ENCODE measurements around the gene LPCAT3. TPM values are rescaled to one million over a fixed set of nuclear protein-coding genes. Genes with fewer than 3 reads are reported as not detected.
A peak's percentile ranks its signal among the peaks of the same experiment; 100 is the strongest.

Gene LPCAT3
- total RNA-seq, 1 donor from 2014 or later, result 19.7 TPM

- intact Hi-C loops (cut with DNase I), result no loop called here
- DNase-seq (ENCODE audit: low spot score), result no peak
Measured at GRCh38 chr12:6946033-6946919, 72.0 kb downstream of the LPCAT3 start.

GRCh38 chr12:6945613-6946012 lies 72.7 kb downstream of the LPCAT3 start:
- intact Hi-C loops (cut with DNase I), result loop anchor here (2.0 kb wide), 1 partner anchor 21 kb away; no protein-coding TSS in a partner anchor
- no peak for DNase-seq (ENCODE audit: low spot score)

GRCh38 chr12:6944381-6945186 lies 73.7 kb downstream of the LPCAT3 start:
- intact Hi-C loops (cut with DNase I), result loop anchor here (1.0 to 5.0 kb wide), 4 partner anchors 20 to 165 kb away; partner anchors contain the start of gene C1RL
- peak; percentile 95 for DNase-seq (ENCODE audit: low spot score)

- intact Hi-C loops (cut with DNase I), result loop anchor here (1.0 to 5.0 kb wide), 4 partner anchors 19 to 165 kb away; partner anchors contain the start of gene C1RL
- DNase-seq (ENCODE audit: low spot score), result no peak
Measured at GRCh38 chr12:6943722-6944380, 74.4 kb downstream of the LPCAT3 start, which contains the start of the genes C12orf57 and RNU7-1. C12orf57 (plus strand) TSS chr12:6944022; CDS start chr12:6944122, 100 bp downstream. RNU7-1 (plus strand) TSS chr12:6943816.

- peak; percentile 90 for DNase-seq (ENCODE audit: low spot score)
- intact Hi-C loops (cut with DNase I), result loop anchor here (5.0 kb wide), 1 partner anchor 99 kb away; no protein-coding TSS in a partner anchor
Measured at GRCh38 chr12:6943389-6943721, 74.9 kb downstream of the LPCAT3 start.

DNA sequence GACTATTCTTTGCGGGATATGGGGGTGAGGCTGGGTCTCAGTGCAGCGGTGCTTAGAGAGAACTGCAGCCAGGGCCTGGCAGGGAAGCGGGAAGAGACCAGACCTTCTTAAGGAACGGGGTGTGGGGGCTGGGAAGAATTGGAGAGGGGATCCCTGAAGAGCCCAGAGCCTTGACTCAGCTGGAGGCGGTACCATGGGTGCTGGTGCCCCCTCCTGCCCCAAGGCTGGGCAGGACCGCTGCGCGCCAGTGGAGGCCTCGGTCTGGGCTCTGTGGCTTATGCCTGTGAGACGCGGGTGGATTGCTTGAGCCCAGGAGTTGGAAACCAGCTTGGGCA lies 76.0 kb downstream of the LPCAT3 start:
- no peak for DNase-seq (ENCODE audit: low spot score)
- intact Hi-C loops (cut with DNase I), result loop anchor here (5.0 kb wide), 1 partner anchor 100 kb away; no protein-coding TSS in a partner anchor

DNA sequence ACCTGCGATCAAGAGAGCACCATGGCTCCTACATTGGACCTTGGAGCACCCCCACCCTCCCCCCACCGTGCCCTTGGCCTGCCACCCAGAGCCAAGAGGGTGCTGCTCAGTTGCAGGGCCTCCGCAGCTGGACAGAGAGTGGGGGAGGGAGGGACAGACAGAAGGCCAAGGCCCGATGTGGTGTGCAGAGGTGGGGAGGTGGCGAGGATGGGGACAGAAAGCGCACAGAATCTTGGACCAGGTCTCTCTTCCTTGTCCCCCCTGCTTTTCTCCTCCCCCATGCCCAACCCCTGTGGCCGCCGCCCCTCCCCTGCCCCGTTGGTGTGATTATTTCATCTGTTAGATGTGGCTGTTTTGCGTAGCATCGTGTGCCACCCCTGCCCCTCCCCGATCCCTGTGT lies 76.5 kb downstream of the LPCAT3 start:
- intact Hi-C loops (cut with DNase I), result loop anchor here (5.0 kb wide), 1 partner anchor 101 kb away; no protein-coding TSS in a partner anchor

GRCh38 chr12:6941267-6941666 lies 77.0 kb downstream of the LPCAT3 start:
- DNase-seq (ENCODE audit: low spot score), result no peak
- intact Hi-C loops (cut with DNase I), result loop anchor here (5.0 kb wide), 1 partner anchor 101 kb away; no protein-coding TSS in a partner anchor

More for the DNA sequence above, 76.5 kb downstream of the LPCAT3 start:
- no peak for DNase-seq (ENCODE audit: low spot score)

- intact Hi-C loops (cut with DNase I), result loop anchor here (5.0 kb wide), 1 partner anchor 33 kb away; the partner anchor contains the start of genes EMG1 and PHB2
- DNase-seq (ENCODE audit: low spot score), result peak; percentile 73
Measured at GRCh38 chr12:6939191-6939540, 79.1 kb downstream of the LPCAT3 start.

DNA sequence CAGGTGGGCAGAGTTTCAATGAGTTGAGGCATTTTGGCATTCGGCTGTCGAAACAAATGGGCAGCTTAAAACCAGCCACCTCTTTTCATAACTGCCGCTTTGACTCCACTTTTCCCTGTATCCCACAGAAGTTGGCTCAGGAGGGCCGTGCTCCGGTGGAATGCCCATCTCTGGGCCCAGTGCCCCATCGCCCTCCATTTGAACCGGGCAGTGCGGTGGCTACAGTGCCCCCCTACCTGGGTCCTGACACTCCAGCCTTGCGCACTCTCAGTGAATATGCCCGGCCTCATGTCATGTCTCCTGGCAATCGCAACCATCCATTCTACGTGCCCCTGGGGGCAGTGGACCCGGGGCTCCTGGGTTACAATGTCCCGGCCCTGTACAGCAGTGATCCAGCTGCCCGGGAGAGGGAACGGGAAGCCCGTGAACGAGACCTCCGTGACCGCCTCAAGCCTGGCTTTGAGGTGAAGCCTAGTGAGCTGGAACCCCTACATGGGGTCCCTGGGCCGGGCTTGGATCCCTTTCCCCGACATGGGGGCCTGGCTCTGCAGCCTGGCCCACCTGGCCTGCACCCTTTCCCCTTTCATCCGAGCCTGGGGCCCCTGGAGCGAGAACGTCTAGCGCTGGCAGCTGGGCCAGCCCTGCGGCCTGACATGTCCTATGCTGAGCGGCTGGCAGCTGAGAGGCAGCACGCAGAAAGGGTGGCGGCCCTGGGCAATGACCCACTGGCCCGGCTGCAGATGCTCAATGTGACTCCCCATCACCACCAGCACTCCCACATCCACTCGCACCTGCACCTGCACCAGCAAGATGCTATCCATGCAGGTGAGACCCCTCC lies 79.7 kb downstream of the LPCAT3 start:
- peak; percentile 76 for DNase-seq (ENCODE audit: low spot score)
- intact Hi-C loops (cut with DNase I), result loop anchor here (5.0 kb wide), 1 partner anchor 34 kb away; the partner anchor contains the start of genes EMG1 and PHB2

GRCh38 chr12:6937481-6938352 lies 80.6 kb downstream of the LPCAT3 start:
- intact Hi-C loops (cut with DNase I), result loop anchor here (5.0 kb wide), 1 partner anchor 35 kb away; the partner anchor contains the start of genes EMG1 and PHB2
- peak; percentile 97 for DNase-seq (ENCODE audit: low spot score)

- no peak for DNase-seq (ENCODE audit: low spot score)
- intact Hi-C loops (cut with DNase I), result loop anchor here (5.0 kb wide), 1 partner anchor 35 kb away; the partner anchor contains the start of genes EMG1 and PHB2
Measured at GRCh38 chr12:6936636-6937480, 81.4 kb downstream of the LPCAT3 start.

- DNase-seq (ENCODE audit: low spot score), result no peak
- intact Hi-C loops (cut with DNase I), result loop anchor here (5.0 kb wide), 1 partner anchor 36 kb away; the partner anchor contains the start of genes EMG1 and PHB2
Measured at GRCh38 chr12:6936194-6936635, 82.1 kb downstream of the LPCAT3 start.

DNA sequence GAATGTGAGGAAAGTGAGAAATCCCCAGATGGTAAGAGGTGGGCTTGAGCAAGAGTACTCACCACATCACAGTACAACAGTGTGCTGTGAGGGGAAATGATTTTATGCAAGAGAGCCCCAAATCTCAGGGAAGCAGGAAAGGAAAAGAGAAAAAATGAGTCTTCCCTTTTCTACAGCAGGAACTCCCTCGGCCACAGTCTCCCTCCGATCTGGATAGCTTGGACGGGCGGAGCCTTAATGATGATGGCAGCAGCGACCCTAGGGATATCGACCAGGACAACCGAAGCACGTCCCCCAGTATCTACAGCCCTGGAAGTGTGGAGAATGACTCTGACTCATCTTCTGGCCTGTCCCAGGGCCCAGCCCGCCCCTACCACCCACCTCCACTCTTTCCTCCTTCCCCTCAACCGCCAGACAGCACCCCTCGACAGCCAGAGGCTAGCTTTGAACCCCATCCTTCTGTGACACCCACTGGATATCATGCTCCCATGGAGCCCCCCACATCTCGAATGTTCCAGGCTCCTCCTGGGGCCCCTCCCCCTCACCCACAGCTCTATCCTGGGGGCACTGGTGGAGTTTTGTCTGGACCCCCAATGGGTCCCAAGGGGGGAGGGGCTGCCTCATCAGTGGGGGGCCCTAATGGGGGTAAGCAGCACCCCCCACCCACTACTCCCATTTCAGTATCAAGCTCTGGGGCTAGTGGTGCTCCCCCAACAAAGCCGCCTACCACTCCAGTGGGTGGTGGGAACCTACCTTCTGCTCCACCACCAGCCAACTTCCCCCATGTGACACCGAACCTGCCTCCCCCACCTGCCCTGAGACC lies 82.7 kb downstream of the LPCAT3 start:
- DNase-seq (ENCODE audit: low spot score), result no peak
- intact Hi-C loops (cut with DNase I), result loop anchor here (5.0 kb wide), 1 partner anchor 37 kb away; the partner anchor contains the start of genes EMG1 and PHB2

- intact Hi-C loops (cut with DNase I), result no loop called here
- DNase-seq (ENCODE audit: low spot score), result no peak
Measured at GRCh38 chr12:6934110-6934509, 84.2 kb downstream of the LPCAT3 start.

Measured in cardiac septum (tissue), 1 donor.